ES-I3 (cell line): ENCODE data around the gene DENND1C.
A peak's percentile ranks its signal among the peaks of the same experiment; 100 is the strongest.
"Not testable (repeated sequence)": the region's sequence is repeated elsewhere in the genome, so short reads cannot be mapped to it uniquely, and the experiment has no call there.

Experiments used
- H3K36me3 ChIP-seq: 2 replicates; pipeline ENCODE4 v1.6.1; 2013; ENCODE audit warnings: mild to moderate bottlenecking, low read length, control low read depth, moderate library complexity; ENCODE audit not compliant: insufficient read depth
- H3K4me1 ChIP-seq: 2 replicates; pipeline ENCODE4 v1.6.1; 2013; ENCODE audit warnings: mild to moderate bottlenecking, control low read depth, low read length; ENCODE audit not compliant: insufficient read depth
- H3K9ac ChIP-seq: 2 replicates; pipeline ENCODE4 v1.6.1; 2013; ENCODE audit warnings: low read depth, mild to moderate bottlenecking, low read length, moderate library complexity
- H3K9me3 ChIP-seq: 2 replicates; pipeline ENCODE4 v1.6.1; 2013; ENCODE audit warnings: mild to moderate bottlenecking, low read length, moderate library complexity; ENCODE audit not compliant: control insufficient read depth, insufficient read depth

DENND1C gene

DNA sequence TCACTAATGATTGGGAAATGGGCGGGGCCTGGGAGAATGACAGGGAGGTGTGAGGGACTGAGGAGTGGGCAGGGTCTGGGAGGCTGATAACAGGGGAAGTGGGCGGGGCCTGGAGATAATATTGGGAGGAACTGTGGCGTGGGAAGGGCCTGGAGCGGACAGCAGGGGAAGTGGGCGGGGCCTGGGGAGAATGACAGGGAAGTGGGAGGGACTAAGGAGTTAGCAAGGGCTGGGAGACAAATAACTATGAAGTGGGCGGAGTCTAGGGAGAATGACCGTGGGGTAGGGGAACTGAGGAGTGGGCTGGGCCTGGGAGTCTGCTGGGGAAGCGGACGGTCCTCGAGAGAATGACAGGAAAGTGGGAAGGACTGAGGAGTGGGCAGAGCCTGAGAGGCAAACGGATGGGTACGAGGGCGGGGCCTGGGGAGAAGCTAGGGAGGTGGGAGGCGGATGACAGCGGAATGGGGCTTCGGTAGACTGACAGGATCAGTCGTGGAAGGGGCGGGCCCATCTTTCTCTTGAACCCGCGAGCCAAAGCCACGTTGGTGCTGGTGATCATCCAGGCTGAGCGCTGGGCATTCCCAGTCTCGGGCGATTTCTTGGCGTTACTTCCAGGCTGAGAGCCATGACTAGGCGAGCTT is 34.6 kb upstream of the DENND1C start:
- H3K9me3 ChIP-seq: no peaks in the 10 kb centered on the region
- H3K9ac ChIP-seq: peak overlapping the region; percentile 57; the same call in 1 of the 2 replicates
- peaks cover 11% of the 10 kb centered on the region; the same call in 1 of the 2 replicates for H3K4me1 ChIP-seq
- no peaks in the 10 kb centered on the region for H3K36me3 ChIP-seq

DNA sequence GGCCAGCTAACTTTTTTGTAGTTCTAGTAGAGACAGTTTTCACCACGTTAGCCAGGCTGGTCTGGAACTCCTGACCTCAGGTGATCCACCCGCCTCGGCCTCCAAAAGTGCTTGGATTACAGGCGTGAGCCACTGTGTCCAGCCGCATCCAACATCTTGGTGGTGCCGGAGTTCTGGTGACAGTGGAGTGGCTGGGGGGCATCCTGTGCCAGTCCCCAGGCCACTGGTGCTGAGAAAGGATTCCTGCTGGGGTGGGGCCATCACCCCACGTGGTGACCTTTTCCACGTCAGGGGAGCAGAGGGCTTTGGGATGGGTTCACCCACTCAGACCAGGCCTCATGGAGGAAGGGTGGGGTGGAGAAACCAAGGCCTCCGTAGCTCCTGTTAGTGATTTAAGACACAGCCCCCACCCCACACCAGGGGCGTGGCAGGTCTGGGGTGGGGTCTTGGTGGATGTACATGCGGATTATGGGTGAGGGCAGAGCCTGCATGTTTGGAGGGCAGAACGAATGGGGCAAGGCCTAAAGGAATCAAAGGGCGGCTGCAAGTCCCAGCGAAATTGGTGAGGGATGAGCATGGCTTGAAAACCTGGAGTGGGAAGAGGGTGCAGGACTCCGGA is 33.4 kb upstream of the DENND1C start:
- no peaks in the 10 kb centered on the region for H3K36me3 ChIP-seq
- no peak overlapping the region for H3K9ac ChIP-seq
- H3K9me3 ChIP-seq: no peaks in the 10 kb centered on the region
- H3K4me1 ChIP-seq: peaks cover 11% of the 10 kb centered on the region; the same call in 1 of the 2 replicates

DNA sequence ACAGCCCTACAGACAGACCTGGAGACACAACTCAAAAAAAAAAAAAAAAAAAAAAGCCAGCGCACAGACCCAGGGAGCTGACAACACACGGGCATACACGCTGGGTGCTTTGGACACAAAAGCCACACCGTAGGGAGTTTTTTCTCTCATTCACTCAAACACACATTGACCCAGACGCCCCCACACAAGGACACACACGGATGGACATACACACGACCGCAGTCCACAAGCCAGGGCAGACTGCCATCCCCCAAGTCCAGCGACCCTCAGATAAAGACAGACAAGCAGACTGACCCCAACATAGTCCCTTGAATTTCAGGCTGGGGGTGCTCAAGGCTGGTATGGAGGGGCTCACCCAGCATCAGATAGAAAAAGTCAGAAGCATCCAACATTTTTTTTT is 32.5 kb upstream of the DENND1C start:
- Histone ChIP-seq H3K4me1 (peaks cover 11% of the 10 kb centered on the region; the same call in 1 of the 2 replicates), H3K36me3 (no peaks in the 10 kb centered on the region), H3K9ac (no peak overlapping the region), H3K9me3 (no peaks in the 10 kb centered on the region)

DNA sequence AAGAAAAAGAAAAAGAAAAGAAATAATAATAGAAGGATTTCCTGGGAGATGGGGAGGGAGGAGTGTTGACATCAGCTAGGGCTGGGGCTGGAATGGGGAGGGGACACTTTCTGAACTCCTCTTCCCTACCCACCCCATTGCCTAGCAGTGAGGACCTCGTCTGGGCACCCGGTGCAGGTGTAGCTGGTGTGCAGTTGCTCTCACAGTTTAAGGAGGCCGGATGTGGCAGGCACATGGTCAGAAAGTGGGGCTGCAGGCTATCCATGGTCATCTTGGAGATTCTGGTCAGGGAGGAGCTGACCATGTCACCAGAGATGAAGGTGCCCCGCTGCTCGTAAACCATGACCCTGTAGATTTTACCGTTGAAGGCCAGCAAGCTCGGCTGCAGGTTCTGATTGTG is 29.0 kb upstream of the DENND1C start:
- H3K9ac ChIP-seq: no peak overlapping the region
- H3K9me3 ChIP-seq: no peaks in the 10 kb centered on the region
- no peaks in the 10 kb centered on the region for H3K4me1 ChIP-seq
- H3K36me3 ChIP-seq: no peaks in the 10 kb centered on the region

DNA sequence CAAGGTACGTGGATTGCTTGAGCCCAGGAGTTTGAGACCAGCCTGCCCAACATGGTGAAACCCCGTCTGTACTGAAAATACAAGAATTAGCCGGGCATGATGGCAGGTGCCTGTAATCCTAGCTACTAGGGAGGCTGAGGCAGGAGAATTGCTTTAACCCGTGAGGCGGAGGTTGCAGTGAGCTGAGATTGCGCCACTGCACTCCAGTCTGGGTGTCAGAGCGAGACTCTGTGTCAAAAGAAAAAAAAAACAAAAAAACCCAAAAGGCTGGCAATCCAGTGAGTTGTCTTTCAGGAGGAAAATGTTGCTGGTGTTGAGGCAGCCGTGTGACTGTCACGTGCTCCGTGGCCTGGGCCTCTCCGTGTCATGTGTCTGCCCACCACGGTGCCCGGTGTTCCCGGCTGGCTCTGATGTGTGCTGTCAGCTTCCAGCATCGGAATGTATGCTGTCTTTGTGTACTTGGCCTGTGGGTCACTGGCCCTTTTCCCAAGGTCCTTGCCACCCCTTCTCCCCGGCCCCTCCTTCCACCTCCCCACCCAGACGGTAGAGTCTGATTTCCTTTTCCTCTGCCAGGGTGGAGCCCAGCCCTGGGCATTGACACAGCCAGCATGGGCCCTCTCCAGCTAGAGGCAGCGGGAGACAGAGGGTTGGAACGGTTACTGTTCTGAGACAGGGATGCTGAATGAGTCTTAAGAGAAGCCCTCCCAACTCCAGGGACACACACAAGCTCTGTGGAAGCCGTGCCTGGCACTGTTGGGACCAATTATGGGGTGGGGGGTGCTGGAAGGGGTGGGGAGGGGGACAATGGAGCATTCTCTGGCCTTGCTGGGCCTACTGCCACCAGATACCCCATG is 27.8 kb upstream of the DENND1C start:
- no peak overlapping the region for H3K9ac ChIP-seq
- no peaks in the 10 kb centered on the region for H3K9me3 ChIP-seq
- no peaks in the 10 kb centered on the region for H3K36me3 ChIP-seq
- no peaks in the 10 kb centered on the region for H3K4me1 ChIP-seq

DNA sequence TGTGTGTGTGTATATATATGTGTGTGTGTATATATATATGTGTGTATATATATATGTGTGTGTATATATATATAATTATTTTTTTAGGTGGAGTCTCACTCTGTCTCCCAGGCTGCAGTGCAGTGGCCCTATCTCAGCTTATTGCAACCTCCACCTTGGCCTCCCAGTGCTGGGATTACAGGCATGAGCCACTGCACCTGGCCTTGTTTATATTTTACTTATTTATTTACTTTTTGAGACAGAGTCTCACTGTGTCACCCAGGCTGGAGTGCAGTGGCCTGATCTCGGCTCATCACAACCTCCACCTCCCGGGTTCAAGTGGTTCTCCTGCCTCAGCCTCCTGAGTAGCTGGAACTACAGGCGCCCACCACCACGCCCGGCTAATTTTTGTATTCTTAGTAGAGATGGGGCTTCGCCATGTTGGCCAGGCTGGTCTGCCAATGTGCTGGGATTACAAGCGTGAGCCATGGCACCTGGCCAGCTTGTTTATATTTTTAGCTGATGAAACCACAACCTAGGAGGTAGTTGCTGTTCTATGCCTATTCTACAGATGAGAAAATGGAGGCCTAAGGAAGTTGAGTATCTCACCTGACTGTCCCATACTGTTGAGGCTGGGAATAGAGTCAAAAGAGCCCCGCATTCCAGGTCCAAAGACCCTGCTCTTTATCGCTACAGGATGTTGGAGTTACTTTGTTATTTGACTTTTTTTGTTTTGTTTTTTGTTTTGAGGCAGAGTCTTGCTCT is 26.6 kb upstream of the DENND1C start:
- H3K9me3 ChIP-seq, H3K9ac ChIP-seq, H3K4me1 ChIP-seq, H3K36me3 ChIP-seq: not testable (repeated sequence)

DNA sequence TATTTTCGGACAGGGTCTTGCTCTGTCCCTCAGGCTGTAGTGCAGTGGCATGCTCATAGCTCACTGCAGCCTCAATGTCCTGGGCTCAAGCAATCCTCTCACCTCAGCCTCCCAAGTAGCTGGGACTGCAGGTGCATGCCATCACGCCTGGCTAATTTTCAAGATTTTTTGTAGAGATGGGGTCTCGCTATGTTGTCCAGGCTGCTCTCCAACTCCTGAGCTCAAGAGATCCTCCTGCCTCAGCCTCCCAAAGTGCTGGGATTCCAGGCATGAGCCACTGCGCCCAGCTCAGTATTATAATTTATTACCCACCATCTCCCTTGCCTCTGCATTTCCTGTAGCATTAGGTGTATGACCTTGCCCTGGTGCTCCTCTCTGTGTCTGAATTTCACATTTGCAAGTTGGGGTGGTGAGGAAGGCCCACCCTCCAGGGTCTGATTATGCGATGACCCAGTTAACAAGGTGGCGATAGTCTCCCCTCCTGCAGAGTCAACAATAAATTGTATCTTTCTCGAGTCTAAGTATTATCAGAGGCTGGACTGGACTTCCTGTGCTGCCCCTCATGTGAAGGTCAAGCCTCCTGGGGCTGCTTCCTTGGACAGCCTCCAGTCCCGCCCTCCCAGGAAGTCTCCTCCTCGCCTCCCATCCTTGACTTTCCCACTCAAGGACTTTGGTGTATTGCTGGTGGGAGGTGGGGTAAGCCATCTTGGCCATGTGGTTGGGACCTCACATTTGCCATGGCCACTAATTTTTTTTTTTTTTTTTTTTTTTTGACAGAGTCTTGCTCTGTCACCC is 22.0 kb upstream of the DENND1C start:
- no peaks in the 10 kb centered on the region for H3K9me3 ChIP-seq
- no peaks in the 10 kb centered on the region for H3K36me3 ChIP-seq
- H3K9ac ChIP-seq: no peak overlapping the region
- H3K4me1 ChIP-seq: no peaks in the 10 kb centered on the region

DNA sequence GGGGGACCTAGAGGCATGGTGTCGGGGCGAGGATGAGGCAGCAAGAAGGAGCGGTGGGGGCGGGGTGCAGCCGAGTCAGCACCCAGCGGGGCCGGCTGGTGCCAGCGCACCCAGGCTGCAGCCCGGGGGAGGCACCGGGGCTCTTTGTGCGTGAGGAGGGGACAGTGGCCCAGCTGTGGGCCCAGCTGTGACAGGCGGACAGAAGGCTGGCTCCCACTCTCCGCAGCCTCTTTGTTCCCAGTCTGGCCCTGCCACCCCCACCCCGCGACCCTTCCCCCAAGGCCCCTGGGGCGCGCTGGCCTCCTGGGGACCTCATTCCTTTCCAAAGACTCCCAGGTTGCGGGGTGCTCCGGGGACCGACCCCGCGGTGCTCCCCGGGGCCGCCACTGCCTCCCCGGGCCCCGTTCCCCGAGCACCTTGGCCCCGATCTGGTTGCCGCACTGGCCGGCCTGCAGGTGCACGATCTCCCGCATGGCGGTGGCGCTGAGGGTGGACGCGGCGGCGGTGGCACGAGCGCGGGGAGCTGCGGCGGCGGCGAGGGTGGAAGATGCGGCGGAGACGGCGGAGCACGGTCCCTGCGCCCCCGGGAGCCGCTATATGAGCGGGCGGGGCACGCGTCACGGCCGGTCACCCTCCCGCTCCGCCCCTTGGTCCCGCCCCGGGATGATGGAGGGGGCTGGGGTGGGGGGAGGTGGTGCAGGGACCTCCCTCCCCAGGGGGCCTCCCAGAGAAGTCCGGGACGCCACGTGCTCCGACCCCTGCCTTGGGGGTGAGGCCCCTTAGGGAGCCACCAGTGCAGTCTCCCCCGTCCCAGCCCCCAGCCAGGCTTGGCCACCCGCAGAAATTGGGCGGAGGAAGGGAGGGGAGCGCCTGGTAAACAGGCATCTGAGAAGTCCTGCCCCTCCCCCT is 20.4 kb upstream of the DENND1C start, which contains the start of gene TUBB4A:
TSS of gene TUBB4A (minus strand) at position 570 of the 909 bp plus-strand sequence. CDS start at position 473, 97 bp downstream.
- H3K36me3 ChIP-seq: no peaks in the 10 kb centered on the region
- H3K9me3 ChIP-seq: no peaks in the 10 kb centered on the region
- no peaks in the 10 kb centered on the region for H3K4me1 ChIP-seq
- H3K9ac ChIP-seq: peak within 1 kb of the TSS; percentile 60

DNA sequence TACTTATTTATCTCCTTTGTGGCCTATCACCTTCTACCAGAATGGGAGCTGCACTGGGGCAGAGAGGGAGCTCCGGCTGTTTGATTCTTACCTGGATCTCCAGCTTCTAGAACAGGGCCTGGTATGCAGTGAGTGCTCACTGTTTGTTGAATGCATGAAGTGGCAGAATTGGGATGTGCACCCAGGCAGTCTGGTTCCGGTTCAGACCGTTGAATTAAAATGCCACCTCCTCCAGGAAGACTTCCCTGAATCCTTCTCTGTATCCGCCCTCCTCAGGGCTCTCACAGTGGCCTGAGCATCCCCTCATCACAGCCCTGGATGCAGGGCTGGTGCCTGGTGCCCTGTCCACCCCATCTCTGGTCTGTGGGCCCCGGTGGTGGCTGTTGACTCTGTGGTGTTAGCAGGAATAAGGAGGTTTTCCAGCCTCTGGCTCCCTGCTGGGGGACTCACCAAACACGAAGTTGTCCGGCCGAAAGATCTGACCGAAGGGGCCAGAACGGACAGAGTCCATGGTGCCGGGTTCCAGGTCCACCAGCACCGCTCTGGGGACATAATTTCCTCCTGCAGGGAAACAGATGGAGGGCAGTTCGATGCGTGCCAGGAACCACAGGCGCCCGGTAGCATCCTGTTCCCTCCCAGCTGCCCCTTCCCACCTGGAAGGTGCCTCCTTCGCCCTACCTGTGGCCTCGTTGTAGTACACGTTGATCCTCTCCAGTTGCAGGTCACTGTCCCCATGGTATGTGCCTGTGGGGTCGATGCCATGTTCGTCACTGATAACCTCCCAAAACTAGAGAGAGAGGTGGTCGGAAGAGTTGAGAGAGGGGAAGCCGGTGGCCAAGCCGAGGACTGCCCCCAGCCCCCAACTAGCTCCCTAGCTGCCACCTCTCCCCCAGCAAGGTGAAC is 19.5 kb upstream of the DENND1C start:
- no peaks in the 10 kb centered on the region for H3K4me1 ChIP-seq
- H3K9ac ChIP-seq: peak overlapping the region; percentile 60; the same call in 1 of the 2 replicates
- no peaks in the 10 kb centered on the region for H3K9me3 ChIP-seq
- H3K36me3 ChIP-seq: no peaks in the 10 kb centered on the region

DNA sequence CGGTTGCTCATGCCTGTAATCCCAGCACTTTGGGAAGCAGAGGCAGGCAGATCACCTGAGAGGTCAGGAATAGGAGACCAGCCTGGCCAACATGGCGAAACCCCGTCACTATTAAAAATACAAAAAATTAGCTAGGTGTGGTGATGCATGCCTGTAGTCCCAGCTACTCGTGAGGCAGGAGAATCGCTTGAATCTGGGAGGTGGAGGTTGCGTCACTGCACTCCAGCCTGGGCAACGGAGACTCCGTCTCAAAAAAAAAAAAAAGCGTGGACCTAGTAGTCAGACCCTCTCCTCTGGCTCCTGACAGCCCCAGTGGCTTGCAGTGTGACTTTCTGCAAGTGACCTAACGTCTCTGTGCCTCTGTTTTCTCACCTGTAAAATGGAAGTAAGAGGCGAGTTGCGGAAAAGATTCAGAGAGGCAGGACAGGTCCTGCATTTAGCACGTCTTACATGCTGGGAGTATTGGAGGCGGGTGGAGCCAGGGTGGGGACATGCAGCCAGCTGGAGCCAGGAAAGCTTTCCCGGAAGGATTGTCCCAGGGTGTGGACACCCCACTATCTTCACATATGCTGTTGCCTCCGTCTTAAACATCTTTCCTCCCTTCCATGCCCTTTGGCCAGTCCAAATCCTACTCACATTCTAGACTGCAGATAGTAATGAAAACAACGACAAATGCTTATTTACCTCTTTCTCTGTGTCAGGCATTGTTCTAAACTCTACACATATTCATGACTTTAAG is 17.6 kb upstream of the DENND1C start:
- H3K9ac ChIP-seq: no peak overlapping the region
- H3K9me3 ChIP-seq: no peaks in the 10 kb centered on the region

DNA sequence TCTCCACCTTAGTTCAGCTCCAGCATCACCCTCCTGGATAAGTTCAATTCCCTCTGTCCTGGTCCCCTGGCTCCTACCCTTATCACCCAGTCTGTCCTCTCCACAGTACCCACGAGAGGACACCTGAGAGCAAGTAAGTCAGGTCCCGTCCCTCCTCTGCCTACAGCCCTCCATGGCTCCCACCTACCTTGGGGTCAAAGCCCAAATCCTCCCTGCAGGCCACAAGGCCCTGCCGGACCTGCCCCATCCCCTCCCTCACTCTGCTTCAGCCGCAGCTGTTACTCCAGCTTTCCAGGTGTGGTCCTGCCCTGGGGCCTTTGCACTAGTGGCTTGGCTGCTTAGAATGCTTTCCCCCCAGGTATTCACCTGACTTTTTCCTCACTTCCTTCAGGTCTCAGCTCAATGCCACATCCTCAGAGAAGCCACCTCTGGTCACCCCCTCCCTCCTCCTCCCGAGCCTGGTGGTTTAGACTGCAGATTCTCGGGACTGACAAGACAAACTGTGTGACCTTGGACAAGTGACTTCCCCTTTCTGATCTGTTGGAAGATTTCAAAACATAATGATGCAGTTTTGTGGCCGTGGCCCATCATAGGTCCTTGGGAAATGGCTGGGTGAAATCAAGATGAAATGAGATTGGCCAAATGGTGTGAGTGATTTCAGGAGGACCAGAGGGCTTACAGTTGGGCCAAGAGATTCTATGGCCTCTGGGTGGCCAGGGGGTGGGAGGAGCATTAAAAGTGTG is 16.9 kb upstream of the DENND1C start:
- Histone ChIP-seq H3K4me1 (no peaks in the 10 kb centered on the region), H3K9ac (no peak overlapping the region), H3K9me3 (no peaks in the 10 kb centered on the region), H3K36me3 (no peaks in the 10 kb centered on the region)

More for the DNA sequence above, 17.6 kb upstream of the DENND1C start:
- Histone ChIP-seq H3K36me3 (no peaks in the 10 kb centered on the region), H3K4me1 (no peaks in the 10 kb centered on the region)
